ENCODE measurements around the gene PLEKHH2.

GRCh38 chr2:43792653-43793052, 155.6 kb downstream of the PLEKHH2 start:
- no peak for TF ChIP-seq CTCF (IDR thresholded peaks at IDR 0.05)
- no peak for TF ChIP-seq POLR2A (IDR thresholded peaks at IDR 0.05)
- TF ChIP-seq POLR2AphosphoS5 (IDR thresholded peaks at IDR 0.05) = no peak

Data from breast epithelium (tissue), 3 donors.